Brain microvascular endothelial cell (primary cell): ENCODE measurements around the gene PIGL.

Experiments
- DNase-seq: peaks from one replicate; pipeline ENCODE4 v3.0.0-alpha.2; 2020
- H3K27ac ChIP-seq: fragments of 250-450 bp; sonication (Bioruptor Pico); 2 replicates; pipeline ENCODE4 v1.5.1; 2020; ENCODE audit warnings: mild to moderate bottlenecking, moderate library complexity
- H3K27me3 ChIP-seq: fragments of 250-450 bp; sonication (Bioruptor Pico); replicated peaks from 2 replicates; pipeline ENCODE4 v1.5.1; 2020; ENCODE audit warnings: mild to moderate bottlenecking
- H3K36me3 ChIP-seq: fragments of 250-450 bp; sonication (Bioruptor Pico); replicated peaks from 2 replicates; pipeline ENCODE4 v1.5.1; 2020; ENCODE audit warnings: mild to moderate bottlenecking
- H3K4me3 ChIP-seq: 2 replicates; pipeline ENCODE4 v1.5.1; 2011; ENCODE audit warnings: low read depth, mild to moderate bottlenecking, control low read depth, low read length, moderate library complexity
- CTCF ChIP-seq: IDR thresholded peaks from 2 replicates; pipeline ENCODE4 v1.5.1; 2011; ENCODE audit warnings: low read depth, mild to moderate bottlenecking, moderate library complexity, low read length, control low read depth, inconsistent platforms; ENCODE audit errors: missing control alignments
- in situ Hi-C: cut with HindIII; loops from 2 replicates; pipeline ENCODE4 v1.10.0; 2017; ENCODE audit warnings: low sequenced_read_pairs, low pct_ligation_motif_present

Gene PIGL

GRCh38 chr17:16267174-16267573 is 50.2 kb downstream of the PIGL start:
- Histone ChIP-seq H3K27ac (no peak overlapping the region), H3K36me3 (no peaks in the 10 kb centered on the region), H3K4me3 (no peak overlapping the region), H3K27me3 (no peaks in the 10 kb centered on the region)
- in situ Hi-C loops = no loop called here
- TF ChIP-seq CTCF = no peak
- no peak for DNase-seq

- Histone ChIP-seq H3K27ac (no peak overlapping the region), H3K27me3 (no peaks in the 10 kb centered on the region), H3K36me3 (no peaks in the 10 kb centered on the region), H3K4me3 (no peak overlapping the region)
- DNase-seq = peak; percentile 11
- TF ChIP-seq CTCF = no peak
- in situ Hi-C loops = no loop called here
Measured at GRCh38 chr17:16269658-16270057, 52.6 kb downstream of the PIGL start.

- Histone ChIP-seq H3K4me3 (no peak overlapping the region), H3K27me3 (no peaks in the 10 kb centered on the region), H3K27ac (no peak overlapping the region), H3K36me3 (no peaks in the 10 kb centered on the region)
- no peak for DNase-seq
- TF ChIP-seq CTCF = no peak
- in situ Hi-C loops = no loop called here
Measured at GRCh38 chr17:16272111-16272840, 55.3 kb downstream of the PIGL start.

- Histone ChIP-seq H3K36me3 (no peaks in the 10 kb centered on the region), H3K27me3 (no peaks in the 10 kb centered on the region), H3K4me3 (no peak overlapping the region), H3K27ac (no peak overlapping the region)
- TF ChIP-seq CTCF = no peak
- in situ Hi-C loops = no loop called here
- DNase-seq = peak; percentile 38
Measured at GRCh38 chr17:16273499-16273898, 56.5 kb downstream of the PIGL start.

GRCh38 chr17:16273929-16274339 is 56.9 kb downstream of the PIGL start:
- Histone ChIP-seq H3K4me3 (no peak overlapping the region), H3K27ac (no peak overlapping the region), H3K27me3 (no peaks in the 10 kb centered on the region), H3K36me3 (no peaks in the 10 kb centered on the region)
- in situ Hi-C loops = no loop called here
- no peak for DNase-seq
- TF ChIP-seq CTCF = no peak

- DNase-seq = no peak
- H3K27me3 ChIP-seq = no peaks in the 10 kb centered on the region
- no peak overlapping the region for H3K4me3 ChIP-seq
- TF ChIP-seq CTCF = no peak
- no peak overlapping the region for H3K27ac ChIP-seq
- in situ Hi-C loops = no loop called here
- H3K36me3 ChIP-seq = no peaks in the 10 kb centered on the region
Measured at GRCh38 chr17:16275024-16275423, 58.0 kb downstream of the PIGL start.
